HepG2 (cell line): ENCODE measurements around the gene TBC1D20. TPM values are rescaled to one million over a fixed set of nuclear protein-coding genes. Genes with fewer than 3 reads are reported as not detected.

ENCODE experiments used
- ATAD3A ChIP-seq: sonication (generic); formaldehyde crosslinking; IDR thresholded peaks from 2 replicates; pipeline ENCODE4 v1.4.0; 2020; ENCODE audit warnings: missing genetic modification reagents
- DMAP1 ChIP-seq: IDR thresholded peaks from 2 replicates; pipeline ENCODE4 v1.6.1; 2016
- EEA1 ChIP-seq: sonication (generic); formaldehyde crosslinking; IDR thresholded peaks from 2 replicates; pipeline ENCODE4 v1.5.1; 2020; ENCODE audit warnings: mild to moderate bottlenecking, missing genetic modification reagents, borderline replicate concordance
- ESRRA ChIP-seq: sonication (generic); formaldehyde crosslinking; IDR thresholded peaks from 2 replicates; pipeline ENCODE4 v1.5.1; 2020; ENCODE audit warnings: mild to moderate bottlenecking, low read depth, missing genetic modification reagents
- FOSL2 ChIP-seq: sonication (generic); formaldehyde crosslinking; IDR thresholded peaks from 2 replicates; pipeline ENCODE4 v1.4.0; 2020; ENCODE audit warnings: missing genetic modification reagents
- GATA4 ChIP-seq: sonication (generic); IDR thresholded peaks from 2 replicates; pipeline ENCODE4 v1.6.1; 2016; ENCODE audit warnings: antibody characterized with exemption, low read depth, borderline replicate concordance
- HMG20B ChIP-seq: conservative IDR thresholded peaks from 2 replicates; pipeline ENCODE4 v1.6.1; 2016; ENCODE audit warnings: missing genetic modification reagents, missing compliant biosample characterization
- HMGA1 ChIP-seq: sonication (generic); formaldehyde crosslinking; conservative IDR thresholded peaks from 2 replicates; pipeline ENCODE4 v1.4.0; 2020; ENCODE audit warnings: missing genetic modification reagents
- HOXD1 ChIP-seq: sonication (generic); formaldehyde crosslinking; IDR thresholded peaks from 2 replicates; pipeline ENCODE4 v1.5.0; 2020; ENCODE audit warnings: missing genetic modification reagents
- MED13 ChIP-seq: sonication (generic); formaldehyde crosslinking; IDR thresholded peaks from 2 replicates; pipeline ENCODE4 v1.5.0; 2020; ENCODE audit warnings: missing genetic modification reagents
- MXD4 ChIP-seq: IDR thresholded peaks from 2 replicates; pipeline ENCODE4 v1.6.1; 2016; ENCODE audit warnings: mild to moderate bottlenecking, missing biosample characterization, missing genetic modification reagents
- PCBP2 ChIP-seq: fragments of 200-400 bp; formaldehyde crosslinking; optimal IDR thresholded peaks from 2 replicates; pipeline ENCODE3; 2018; ENCODE audit warnings: low read length, low read depth; ENCODE audit not compliant: poor library complexity, severe bottlenecking
- RFX5 ChIP-seq: IDR thresholded peaks from 2 replicates; pipeline ENCODE4 v1.6.1; 2011; ENCODE audit warnings: low read depth, low read length, improper control_type of control experiment
- SAP130 ChIP-seq: IDR thresholded peaks from 2 replicates; pipeline ENCODE4 v1.6.1; 2016; ENCODE audit warnings: low read depth
- SMC3 ChIP-seq: IDR thresholded peaks from 2 replicates; pipeline ENCODE4 v1.6.1; 2011; ENCODE audit warnings: low read length, improper control_type of control experiment
- ZKSCAN1 ChIP-seq: fragments of 150-350 bp; IDR thresholded peaks from 2 replicates; pipeline ENCODE4 v1.6.1; 2014; ENCODE audit warnings: low read length
- ZNF335 ChIP-seq: sonication (generic); formaldehyde crosslinking; IDR thresholded peaks from 2 replicates; pipeline ENCODE4 v1.4.0; 2020; ENCODE audit warnings: missing genetic modification reagents
- ZNF672 ChIP-seq: sonication (generic); formaldehyde crosslinking; IDR thresholded peaks from 2 replicates; pipeline ENCODE4 v1.8.1; 2022; ENCODE audit warnings: missing genetic modification reagents
- ZNF737 ChIP-seq: sonication (generic); formaldehyde crosslinking; IDR thresholded peaks from 2 replicates; pipeline ENCODE4 v1.5.0; 2020; ENCODE audit warnings: missing genetic modification reagents, mild to moderate bottlenecking, borderline replicate concordance
- ZNF780A ChIP-seq: sonication (generic); formaldehyde crosslinking; IDR thresholded peaks from 2 replicates; pipeline ENCODE4 v1.8.0; 2022; ENCODE audit warnings: mild to moderate bottlenecking, missing genetic modification reagents, moderate library complexity
- ZNF891 ChIP-seq: sonication (generic); formaldehyde crosslinking; IDR thresholded peaks from 2 replicates; pipeline ENCODE4 v1.5.0; 2020; ENCODE audit warnings: mild to moderate bottlenecking, missing genetic modification reagents
- polyA plus RNA-seq, 8 experiments: library from polyadenylated mRNA; depleted of rRNA in 3 of 8; stranded (reverse) in 7 of 8; unstranded in 1 of 8; fragments of >200 nt; fragmentation: Illumina TruSeq in 4 of 8; extraction: Trizol in 4 of 8; gene quantifications; 2 replicates each; pipeline versions ENCODE4 v1.2.1 to v1.2.3, GENCODE V29; 2011 to 2016; ENCODE audit warnings: low read depth in 4 of 8, missing spikeins in 1 of 8, mixed read lengths in 1 of 8; ENCODE audit not compliant: insufficient read depth in 1 of 8
- total RNA-seq, 5 experiments: library from RNA; depleted of rRNA; stranded (reverse); fragments of >200 nt; fragmentation: Illumina TruSeq; extraction: Trizol; gene quantifications; 2 replicates each; pipeline ENCODE4 v1.2.3, GENCODE V29; 2016; ENCODE audit warnings: low read depth in 1 of 5
- TF ChIP-seq, protein P1 (sequence below): sonication (generic); formaldehyde crosslinking; IDR thresholded peaks from 2 replicates; pipeline ENCODE4 v1.9.0; 2021; ENCODE audit warnings: missing genetic modification reagents, borderline replicate concordance
- TF ChIP-seq, protein P2 (sequence below): sonication (generic); formaldehyde crosslinking; IDR thresholded peaks from 2 replicates; pipeline ENCODE4 v1.5.0; 2020; ENCODE audit warnings: mild to moderate bottlenecking, low read depth, missing genetic modification reagents, borderline replicate concordance
- TF ChIP-seq, protein P3 (sequence below): sonication (generic); formaldehyde crosslinking; IDR thresholded peaks from 2 replicates; pipeline ENCODE4 v1.4.0; 2020; ENCODE audit warnings: low read depth, mild to moderate bottlenecking, missing genetic modification reagents
- TF ChIP-seq, protein P4 (sequence below): sonication (generic); IDR thresholded peaks from 2 replicates; pipeline ENCODE4 v1.6.1; 2016; ENCODE audit warnings: low read depth, borderline replicate concordance

The TBC1D20 gene
- total and polyA plus RNA-seq, 2 of the 13 experiments (the other 11 are each of a cell fraction or from before 2014, with no cell fraction given) = 36.6 to 47.1 TPM

DNA sequence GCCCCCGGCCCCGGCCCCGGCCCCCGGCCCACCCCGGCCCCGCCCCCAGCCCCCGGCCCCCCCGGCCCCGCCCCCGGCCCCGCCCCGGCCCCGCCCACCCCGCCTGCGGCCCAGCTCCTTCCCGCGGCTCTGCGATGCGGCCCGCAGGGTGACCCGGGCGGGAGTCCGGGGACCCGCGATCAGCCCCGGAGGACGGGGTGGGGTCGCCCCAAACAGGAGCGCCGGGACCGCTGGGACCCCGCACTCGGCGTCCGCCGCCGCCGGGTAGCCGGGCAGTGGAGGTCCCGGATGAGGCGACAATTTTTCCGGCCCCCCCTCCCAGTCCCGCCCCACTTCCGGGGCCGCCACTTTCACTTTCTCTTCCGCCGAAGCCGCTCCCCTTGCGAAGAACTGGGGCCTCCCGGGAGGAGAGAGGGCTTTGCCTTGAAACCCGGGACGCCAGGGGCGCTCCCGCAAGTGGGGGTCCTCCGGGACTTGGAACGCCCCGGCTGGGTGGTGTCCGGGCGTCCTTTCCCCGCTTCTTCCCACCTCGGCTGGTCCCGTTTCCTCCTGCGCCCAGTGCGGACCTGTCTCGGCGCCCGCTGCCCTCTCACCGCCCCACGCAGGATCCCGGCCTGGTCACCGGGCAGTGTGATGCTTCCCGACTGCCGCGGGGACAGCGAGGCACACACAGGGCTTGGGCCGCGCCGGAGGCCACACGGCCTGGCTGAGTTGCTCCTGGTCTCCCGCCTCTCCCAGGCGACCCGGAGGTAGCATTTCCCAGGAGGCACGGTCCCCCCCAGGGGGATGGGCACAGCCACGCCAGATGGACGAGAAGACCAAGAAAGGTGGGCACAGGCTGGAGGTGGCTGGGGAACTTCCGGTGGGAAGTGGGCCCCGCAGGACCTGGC, 54.1 kb downstream of the TBC1D20 start, which contains the start of gene RBCK1 (continued):
- TF ChIP-seq EEA1 (CRISPR knock-in tag) (0 out of 2 replicates have a peak, but pooled peaks have one; percentile 88), ZNF335 (CRISPR knock-in tag) (peak; percentile 70), HOXD1 (CRISPR knock-in tag) (peak; percentile 41; the same call in 1 of the 2 replicates), ZNF672 (CRISPR knock-in tag) (no peak), DMAP1 (CRISPR knock-in tag) (no peak; the same call in none of the 2 replicates), RFX5 (no peak), SAP130 (CRISPR knock-in tag) (peak; percentile 80; the same call in 1 of the 2 replicates), ZNF891 (CRISPR knock-in tag) (peak; percentile 82), HMGA1 (CRISPR knock-in tag) (no peak), ZNF737 (CRISPR knock-in tag) (no peak; the same call in 1 of the 2 replicates), SMC3 (no peak), MED13 (CRISPR knock-in tag) (0 out of 2 replicates have a peak, but pooled peaks have one; percentile 63), ZKSCAN1 (no peak), ZNF780A (peak; percentile 90), HMG20B (CRISPR knock-in tag) (0 out of 2 replicates have a peak, but pooled peaks have one; percentile 12), GATA4 (no peak), PCBP2 (no peak), ATAD3A (CRISPR knock-in tag) (peak; percentile 93; the same call in 1 of the 2 replicates), ESRRA (CRISPR knock-in tag) (no peak; the same call in 1 of the 2 replicates), MXD4 (CRISPR knock-in tag) (peak; percentile 62; the same call in 1 of the 2 replicates), FOSL2 (peak; percentile 7; the same call in 1 of the 2 replicates)
- TF ChIP-seq, protein P1, sequence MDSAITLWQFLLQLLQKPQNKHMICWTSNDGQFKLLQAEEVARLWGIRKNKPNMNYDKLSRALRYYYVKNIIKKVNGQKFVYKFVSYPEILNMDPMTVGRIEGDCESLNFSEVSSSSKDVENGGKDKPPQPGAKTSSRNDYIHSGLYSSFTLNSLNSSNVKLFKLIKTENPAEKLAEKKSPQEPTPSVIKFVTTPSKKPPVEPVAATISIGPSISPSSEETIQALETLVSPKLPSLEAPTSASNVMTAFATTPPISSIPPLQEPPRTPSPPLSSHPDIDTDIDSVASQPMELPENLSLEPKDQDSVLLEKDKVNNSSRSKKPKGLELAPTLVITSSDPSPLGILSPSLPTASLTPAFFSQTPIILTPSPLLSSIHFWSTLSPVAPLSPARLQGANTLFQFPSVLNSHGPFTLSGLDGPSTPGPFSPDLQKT (CRISPR knock-in tag) = no peak
- TF ChIP-seq, protein P2, sequence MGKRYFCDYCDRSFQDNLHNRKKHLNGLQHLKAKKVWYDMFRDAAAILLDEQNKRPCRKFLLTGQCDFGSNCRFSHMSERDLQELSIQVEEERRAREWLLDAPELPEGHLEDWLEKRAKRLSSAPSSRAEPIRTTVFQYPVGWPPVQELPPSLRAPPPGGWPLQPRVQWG (CRISPR knock-in tag) = no peak
- TF ChIP-seq, protein P3, sequence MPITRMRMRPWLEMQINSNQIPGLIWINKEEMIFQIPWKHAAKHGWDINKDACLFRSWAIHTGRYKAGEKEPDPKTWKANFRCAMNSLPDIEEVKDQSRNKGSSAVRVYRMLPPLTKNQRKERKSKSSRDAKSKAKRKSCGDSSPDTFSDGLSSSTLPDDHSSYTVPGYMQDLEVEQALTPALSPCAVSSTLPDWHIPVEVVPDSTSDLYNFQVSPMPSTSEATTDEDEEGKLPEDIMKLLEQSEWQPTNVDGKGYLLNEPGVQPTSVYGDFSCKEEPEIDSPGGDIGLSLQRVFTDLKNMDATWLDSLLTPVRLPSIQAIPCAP (CRISPR knock-in tag) = peak; percentile 100
- TF ChIP-seq, protein P4, sequence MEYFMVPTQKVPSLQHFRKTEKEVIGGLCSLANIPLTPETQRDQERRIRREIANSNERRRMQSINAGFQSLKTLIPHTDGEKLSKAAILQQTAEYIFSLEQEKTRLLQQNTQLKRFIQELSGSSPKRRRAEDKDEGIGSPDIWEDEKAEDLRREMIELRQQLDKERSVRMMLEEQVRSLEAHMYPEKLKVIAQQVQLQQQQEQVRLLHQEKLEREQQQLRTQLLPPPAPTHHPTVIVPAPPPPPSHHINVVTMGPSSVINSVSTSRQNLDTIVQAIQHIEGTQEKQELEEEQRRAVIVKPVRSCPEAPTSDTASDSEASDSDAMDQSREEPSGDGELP = peak; percentile 40; the same call in 1 of the 2 replicates
